ENCODE data around the gene HMOX1.

HMOX1 gene

GRCh38 chr22:35380537-35381423 lies at the start of gene HMOX1:
Gene HMOX1 (plus strand): TSS chr22:35381096. CDS start chr22:35381174, 78 bp downstream.
- peak; percentile 88 for DNase-seq

DNA sequence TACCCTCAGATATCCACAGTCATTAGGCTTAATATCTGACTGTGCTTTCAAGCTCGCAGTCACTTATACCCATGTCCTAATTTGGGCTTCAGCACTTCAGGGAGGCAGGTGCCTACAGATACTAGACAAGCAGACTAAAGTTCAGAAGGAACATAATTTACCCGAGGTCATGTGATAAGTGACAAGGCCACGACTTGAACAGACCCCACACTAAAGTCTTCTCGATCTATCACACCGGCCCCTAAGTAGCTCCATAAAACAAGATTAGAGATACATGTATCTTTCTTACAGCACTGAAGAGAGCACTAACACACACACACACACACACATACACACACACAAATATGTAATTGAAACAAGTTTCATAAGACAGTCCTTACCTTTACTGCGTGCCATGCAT lies 48.6 kb upstream of the HMOX1 start:
- no peak for DNase-seq

DNA sequence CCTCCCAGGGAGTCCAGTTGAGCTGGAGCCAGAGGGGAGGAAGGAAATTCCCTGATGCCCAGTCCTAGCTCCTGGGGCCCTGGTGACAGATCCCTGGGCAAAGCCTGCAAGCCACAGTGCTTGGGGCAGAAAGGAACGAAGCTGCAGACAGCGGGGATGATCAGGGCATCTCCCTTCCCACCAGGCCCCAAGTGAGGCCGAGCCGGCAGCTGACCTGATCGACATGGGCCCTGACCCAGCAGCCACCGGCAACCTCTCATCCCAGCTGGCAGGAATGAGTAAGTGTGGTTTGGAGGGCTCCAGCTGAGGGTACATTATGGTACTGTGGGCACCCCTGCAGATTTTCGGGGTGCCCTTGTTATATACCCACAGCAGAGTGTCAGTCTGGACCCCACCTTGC lies 47.7 kb upstream of the HMOX1 start:
- no peak for DNase-seq

DNA sequence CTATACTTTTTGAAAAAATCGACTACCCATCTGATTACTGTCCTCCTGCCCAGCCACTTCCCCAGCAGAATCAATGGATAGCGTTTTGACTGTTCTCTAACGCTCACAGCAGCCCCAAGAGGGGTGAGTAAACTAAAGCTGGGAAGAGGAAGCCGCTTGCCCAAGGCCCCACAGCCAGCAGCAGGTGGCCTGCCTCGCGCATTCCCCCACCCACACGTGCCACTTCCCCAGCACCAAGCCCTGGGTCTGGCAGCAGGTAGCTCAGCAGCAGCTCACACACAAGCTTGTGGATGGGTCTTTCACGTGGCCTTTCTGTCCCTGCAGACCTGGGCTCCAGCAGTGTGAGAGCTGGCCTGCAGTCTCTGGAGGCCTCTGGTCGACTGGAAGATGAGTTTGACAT lies 46.9 kb upstream of the HMOX1 start:
- no peak for DNase-seq

GRCh38 chr22:35335468-35335867 lies 45.4 kb upstream of the HMOX1 start:
- DNase-seq: no peak

- no peak for DNase-seq
Observed at GRCh38 chr22:35335936-35336781, 44.7 kb upstream of the HMOX1 start.

DNA sequence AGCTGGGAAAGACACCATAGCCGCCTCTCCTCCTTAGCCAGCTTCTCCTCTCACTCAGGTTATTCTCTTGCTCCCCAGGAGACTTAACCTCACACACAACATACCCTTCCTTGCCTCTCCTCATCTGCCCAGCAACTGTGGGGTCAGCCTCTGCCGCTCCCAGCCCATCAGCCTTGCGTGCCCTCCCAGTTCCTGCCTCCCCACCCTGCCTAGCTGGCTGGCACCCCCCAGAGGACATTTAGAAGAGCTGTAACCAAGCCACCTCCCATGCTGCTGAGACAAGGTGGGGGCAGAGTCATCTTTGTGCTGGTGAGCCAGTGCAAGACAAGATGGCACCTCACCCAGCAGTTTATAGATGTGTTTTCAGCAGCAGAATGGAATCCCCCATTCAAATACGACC lies 43.0 kb upstream of the HMOX1 start:
- DNase-seq: no peak

GRCh38 chr22:35341090-35341874 lies 39.6 kb upstream of the HMOX1 start:
- no peak for DNase-seq

- no peak for DNase-seq
Observed at GRCh38 chr22:35342390-35342789, 38.5 kb upstream of the HMOX1 start.

GRCh38 chr22:35343664-35344550 lies 37.0 kb upstream of the HMOX1 start:
- no peak for DNase-seq

DNA sequence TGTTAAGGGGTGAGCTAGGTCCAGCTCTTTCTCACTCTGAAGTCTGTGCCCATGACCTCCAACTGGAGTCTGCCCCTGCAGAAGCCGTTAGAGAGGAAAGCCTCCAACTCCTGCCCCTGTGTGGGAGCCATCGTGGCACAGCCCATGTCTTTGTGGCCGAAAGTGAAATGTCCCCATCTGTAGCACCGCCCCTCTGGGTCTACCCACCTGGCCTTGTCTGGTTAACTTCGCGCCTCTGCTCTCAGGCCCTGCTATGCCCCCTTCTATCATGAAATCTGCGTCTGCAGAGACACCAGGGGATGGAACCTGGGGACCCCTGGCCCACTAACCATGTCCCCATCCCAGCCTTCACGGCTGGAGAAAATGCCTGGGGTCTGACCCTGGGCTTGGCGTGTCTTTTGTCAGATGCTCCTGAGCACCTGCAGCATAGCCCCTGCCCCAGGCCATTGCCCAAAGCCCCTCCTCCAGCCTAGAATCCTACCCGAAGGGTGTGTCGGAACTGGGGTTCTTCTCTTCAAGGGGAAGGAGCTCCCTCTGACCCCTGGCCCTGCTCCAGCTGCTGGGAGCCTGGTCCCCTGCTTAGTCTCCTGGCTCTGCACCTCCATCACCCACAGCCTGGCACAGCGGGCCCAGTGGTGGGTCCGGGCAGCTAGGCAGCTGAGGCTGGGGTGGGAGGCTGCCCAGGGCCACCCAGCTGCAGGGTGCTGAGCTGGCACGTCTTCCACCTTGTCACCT lies 35.8 kb upstream of the HMOX1 start:
- DNase-seq: no peak

GRCh38 chr22:35345808-35346505 lies 34.9 kb upstream of the HMOX1 start:
- DNase-seq: no peak

DNA sequence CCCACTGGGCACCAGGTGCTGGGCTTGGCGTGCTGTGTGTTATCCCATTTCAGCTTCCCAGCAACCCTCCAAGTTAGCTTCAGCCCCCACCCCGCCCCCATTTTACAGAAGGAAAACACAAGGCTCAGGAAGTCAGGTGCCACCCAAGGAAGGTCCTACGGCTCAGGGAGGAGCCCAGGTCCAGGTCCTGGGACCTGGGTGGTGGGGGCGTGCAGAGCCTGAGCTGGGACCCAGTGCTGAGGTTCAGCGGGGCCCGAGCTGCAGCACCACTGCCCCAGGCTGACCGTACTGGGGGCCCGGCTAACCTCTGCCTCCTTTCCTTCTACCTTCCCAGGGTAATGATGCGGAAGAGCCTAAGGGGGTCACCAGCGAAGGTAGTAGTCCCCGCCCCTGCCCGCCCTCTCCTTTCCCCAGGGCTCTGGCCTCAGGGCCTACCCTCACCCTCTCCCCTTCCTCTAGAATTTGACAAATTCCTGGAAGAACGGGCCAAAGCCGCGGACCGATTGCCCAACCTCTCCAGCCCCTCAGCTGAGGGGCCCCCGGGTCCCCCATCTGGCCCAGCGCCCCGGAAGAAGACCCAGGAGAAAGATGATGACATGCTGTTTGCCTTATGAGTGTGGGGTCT lies 34.2 kb upstream of the HMOX1 start:
- DNase-seq: no peak

GRCh38 chr22:35347462-35347861 lies 33.4 kb upstream of the HMOX1 start:
- DNase-seq: no peak

DNA sequence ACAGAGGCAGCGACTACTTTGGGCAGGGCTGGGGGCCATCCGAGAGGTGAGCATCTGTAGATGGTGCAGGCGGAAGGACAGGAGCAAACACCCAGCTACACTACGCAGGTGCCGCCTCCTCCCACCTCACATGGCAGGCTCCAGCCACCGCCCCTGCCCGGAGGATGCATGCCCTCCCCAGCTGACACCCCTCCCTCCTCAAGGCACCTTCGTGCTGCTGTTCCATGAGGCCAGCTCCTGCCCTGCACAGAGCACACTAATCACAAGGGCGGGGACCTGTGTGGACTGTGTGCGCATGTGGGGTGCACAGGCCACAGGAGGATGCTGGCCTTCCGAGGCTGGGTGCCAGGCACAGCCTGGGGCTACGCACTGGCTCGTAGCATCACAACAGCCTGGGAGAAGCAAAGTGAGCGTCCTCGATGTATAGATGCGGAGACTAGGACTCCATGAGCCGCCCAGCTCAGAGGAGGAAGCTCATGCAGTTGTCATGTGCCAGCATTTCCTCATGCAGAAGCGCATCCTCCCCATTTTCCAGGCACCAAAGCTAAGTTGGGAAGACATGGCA lies 32.8 kb upstream of the HMOX1 start:
- no peak for DNase-seq

GRCh38 chr22:35348703-35349102 lies 32.2 kb upstream of the HMOX1 start:
- no peak for DNase-seq

- no peak for DNase-seq
Observed at GRCh38 chr22:35349368-35349703, 31.6 kb upstream of the HMOX1 start.

GRCh38 chr22:35349704-35350538 lies 31.0 kb upstream of the HMOX1 start:
- DNase-seq: peak; percentile 82
